HG03103 (cell line): ENCODE results near the gene CLIC1.

Experiments used
- ATAC-seq: cut with Tn5 transposase; IDR thresholded peaks from one replicate; pipeline ENCODE4 v1.9.1; 2021; ENCODE audit warnings: low read depth; ENCODE audit not compliant: unreplicated experiment

CLIC1 gene

GRCh38 chr6:31683591-31683990 lies 52.7 kb downstream of the CLIC1 start:
- no peak for ATAC-seq

DNA sequence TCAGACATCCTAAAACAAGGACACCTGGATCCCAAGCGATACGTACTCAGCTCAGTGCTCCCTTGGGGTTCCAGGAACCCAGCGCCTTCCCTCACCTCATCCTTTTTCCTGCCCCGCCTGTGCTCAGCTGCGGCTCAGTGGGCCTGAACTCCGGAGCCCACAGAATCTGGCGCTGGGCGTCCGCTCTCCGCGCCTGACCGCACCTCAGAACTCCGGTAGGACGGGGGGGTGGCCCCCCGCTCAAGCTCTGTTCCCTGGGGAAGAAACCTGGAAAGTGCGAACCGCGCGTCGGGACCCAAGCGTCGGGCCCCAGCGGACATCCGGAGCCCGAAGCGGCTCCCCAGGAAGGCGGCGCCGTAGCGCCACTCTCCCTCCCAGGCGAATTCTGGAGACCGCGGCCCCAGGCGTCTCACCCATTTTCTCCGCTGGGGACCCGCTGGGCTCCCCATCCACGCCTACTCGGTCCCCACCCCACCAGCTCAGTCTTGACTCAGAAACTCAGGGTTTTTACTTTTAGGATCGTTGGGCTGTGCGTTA lies 55.1 kb downstream of the CLIC1 start:
- no peak for ATAC-seq
